PFSK-1 (cell line): ENCODE data around the gene DOCK10.

Experiments
- FOXP2 ChIP-seq: optimal IDR thresholded peaks from 2 replicates; pipeline ENCODE3; 2011; ENCODE audit warnings: borderline replicate concordance, control low read depth, inconsistent platforms; ENCODE audit not compliant: insufficient read depth; ENCODE audit errors: extremely low read length, extremely low read depth
- POLR2AphosphoS5 ChIP-seq: IDR thresholded peaks from 2 replicates; pipeline ENCODE4 v1.6.1; 2012; ENCODE audit warnings: low read depth, mild to moderate bottlenecking, control low read depth, low read length, moderate library complexity
- SIN3A ChIP-seq: IDR thresholded peaks from 2 replicates; pipeline ENCODE4 v1.6.1; 2012; ENCODE audit warnings: mild to moderate bottlenecking, low read length, moderate library complexity, borderline replicate concordance; ENCODE audit not compliant: insufficient read depth
- TAF1 ChIP-seq: IDR thresholded peaks from 2 replicates; pipeline ENCODE4 v1.6.1; 2012; ENCODE audit warnings: low read length, control low read depth, borderline replicate concordance; ENCODE audit not compliant: insufficient read depth
- TF ChIP-seq, protein P1 (sequence below), 2 experiments: IDR thresholded peaks; 2 replicates each; pipeline versions ENCODE4 v1.6.1 to v1.8.0; 2011 to 2012; ENCODE audit warnings: low read depth in 2 of 2, low read length in 2 of 2, control low read depth in 1 of 2, inconsistent platforms in 1 of 2, mild to moderate bottlenecking in 1 of 2, moderate library complexity in 1 of 2; ENCODE audit not compliant: insufficient read depth in 1 of 2

DNA sequence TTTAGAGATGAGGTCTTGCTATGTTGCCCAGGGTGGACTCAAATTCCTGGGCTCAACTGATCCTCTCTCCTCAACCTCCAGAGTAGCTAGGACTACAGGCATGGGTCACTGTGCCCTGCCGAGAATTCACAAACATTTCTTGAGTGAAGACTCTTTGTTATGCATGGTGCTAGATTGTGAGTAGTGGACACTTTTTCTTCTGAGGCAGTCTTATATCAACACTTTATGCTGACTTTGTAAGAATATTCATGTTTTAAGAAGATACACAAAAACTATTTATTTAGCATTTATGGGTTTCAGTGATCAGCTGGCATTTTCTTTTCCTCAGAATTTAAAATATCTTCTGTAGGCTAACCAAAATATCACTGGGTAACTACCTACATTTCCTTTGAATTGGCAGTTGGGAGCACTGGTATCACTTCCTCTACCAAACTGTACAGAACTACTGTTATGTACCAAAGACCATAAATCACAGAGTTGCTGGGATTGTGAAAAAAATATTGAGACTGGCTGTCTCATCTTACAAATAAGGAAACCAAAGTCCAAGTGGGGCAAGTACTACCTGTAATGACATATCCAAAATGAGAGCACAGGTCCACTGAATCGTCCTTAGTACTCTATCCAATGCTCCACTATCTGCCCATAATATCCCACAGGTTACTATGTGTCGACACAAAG is 34.0 kb downstream of the DOCK10 start:
- TF ChIP-seq, protein P1, sequence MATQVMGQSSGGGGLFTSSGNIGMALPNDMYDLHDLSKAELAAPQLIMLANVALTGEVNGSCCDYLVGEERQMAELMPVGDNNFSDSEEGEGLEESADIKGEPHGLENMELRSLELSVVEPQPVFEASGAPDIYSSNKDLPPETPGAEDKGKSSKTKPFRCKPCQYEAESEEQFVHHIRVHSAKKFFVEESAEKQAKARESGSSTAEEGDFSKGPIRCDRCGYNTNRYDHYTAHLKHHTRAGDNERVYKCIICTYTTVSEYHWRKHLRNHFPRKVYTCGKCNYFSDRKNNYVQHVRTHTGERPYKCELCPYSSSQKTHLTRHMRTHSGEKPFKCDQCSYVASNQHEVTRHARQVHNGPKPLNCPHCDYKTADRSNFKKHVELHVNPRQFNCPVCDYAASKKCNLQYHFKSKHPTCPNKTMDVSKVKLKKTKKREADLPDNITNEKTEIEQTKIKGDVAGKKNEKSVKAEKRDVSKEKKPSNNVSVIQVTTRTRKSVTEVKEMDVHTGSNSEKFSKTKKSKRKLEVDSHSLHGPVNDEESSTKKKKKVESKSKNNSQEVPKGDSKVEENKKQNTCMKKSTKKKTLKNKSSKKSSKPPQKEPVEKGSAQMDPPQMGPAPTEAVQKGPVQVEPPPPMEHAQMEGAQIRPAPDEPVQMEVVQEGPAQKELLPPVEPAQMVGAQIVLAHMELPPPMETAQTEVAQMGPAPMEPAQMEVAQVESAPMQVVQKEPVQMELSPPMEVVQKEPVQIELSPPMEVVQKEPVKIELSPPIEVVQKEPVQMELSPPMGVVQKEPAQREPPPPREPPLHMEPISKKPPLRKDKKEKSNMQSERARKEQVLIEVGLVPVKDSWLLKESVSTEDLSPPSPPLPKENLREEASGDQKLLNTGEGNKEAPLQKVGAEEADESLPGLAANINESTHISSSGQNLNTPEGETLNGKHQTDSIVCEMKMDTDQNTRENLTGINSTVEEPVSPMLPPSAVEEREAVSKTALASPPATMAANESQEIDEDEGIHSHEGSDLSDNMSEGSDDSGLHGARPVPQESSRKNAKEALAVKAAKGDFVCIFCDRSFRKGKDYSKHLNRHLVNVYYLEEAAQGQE (IDR thresholded peaks at IDR 0.05; ENCODE audit: insufficient read depth in 1 of 2, low read depth in 2 of 2, low read length in 2 of 2): no peak
- no peak for TF ChIP-seq POLR2AphosphoS5
- no peak for TF ChIP-seq SIN3A
- TF ChIP-seq TAF1: no peak
- TF ChIP-seq FOXP2: no peak
